Esophagus muscularis mucosa (tissue), 3 donors: ENCODE data around the gene LINC01488.

ENCODE experiments used
- POLR2A ChIP-seq: fragments of 450-650 bp; IDR thresholded peaks from one replicate; pipeline ENCODE4 v1.6.1; 2017; ENCODE audit warnings: antibody characterized with exemption, moderate library complexity, mild to moderate bottlenecking, low read depth
- POLR2AphosphoS5 ChIP-seq, 2 donors: sonication (generic); formaldehyde crosslinking; IDR thresholded peaks; one replicate each; pipeline ENCODE4 v1.6.1; 2017; ENCODE audit warnings: antibody characterized with exemption in 2 of 2
- TF ChIP-seq, protein P1 (sequence below), 3 experiments: fragments of 200-600 bp in 2 of 3; fragments of 450-650 bp in 1 of 3; sonication (generic) in 2 of 3; IDR thresholded peaks; one replicate each; pipeline ENCODE4 v1.5.1; 2017 to 2019; ENCODE audit warnings: antibody characterized with exemption in 3 of 3, mild to moderate bottlenecking in 2 of 3, moderate library complexity in 1 of 3

DNA sequence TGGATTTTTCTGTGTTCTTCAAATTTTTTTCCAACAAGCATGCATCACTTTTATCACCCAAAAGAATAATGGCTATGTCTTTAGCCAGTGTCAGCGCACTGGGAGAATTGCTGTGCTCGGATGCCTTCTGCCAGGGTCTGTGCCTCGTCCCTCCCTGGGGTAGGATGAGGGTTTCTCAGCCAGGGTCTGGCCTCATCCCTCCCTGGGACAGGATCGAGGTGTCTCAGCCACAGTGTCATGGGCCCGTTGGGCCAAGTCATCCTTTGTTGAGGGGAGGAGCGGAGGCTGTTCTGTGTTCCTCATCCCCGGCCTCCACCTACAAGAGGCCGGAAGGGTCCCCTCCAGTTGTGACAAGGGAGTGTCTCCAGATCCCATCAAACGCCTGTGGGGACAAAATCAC is 22.7 kb downstream of the LINC01488 start:
- no peak for TF ChIP-seq POLR2AphosphoS5 (IDR thresholded peaks at IDR 0.05)
- TF ChIP-seq, protein P1, sequence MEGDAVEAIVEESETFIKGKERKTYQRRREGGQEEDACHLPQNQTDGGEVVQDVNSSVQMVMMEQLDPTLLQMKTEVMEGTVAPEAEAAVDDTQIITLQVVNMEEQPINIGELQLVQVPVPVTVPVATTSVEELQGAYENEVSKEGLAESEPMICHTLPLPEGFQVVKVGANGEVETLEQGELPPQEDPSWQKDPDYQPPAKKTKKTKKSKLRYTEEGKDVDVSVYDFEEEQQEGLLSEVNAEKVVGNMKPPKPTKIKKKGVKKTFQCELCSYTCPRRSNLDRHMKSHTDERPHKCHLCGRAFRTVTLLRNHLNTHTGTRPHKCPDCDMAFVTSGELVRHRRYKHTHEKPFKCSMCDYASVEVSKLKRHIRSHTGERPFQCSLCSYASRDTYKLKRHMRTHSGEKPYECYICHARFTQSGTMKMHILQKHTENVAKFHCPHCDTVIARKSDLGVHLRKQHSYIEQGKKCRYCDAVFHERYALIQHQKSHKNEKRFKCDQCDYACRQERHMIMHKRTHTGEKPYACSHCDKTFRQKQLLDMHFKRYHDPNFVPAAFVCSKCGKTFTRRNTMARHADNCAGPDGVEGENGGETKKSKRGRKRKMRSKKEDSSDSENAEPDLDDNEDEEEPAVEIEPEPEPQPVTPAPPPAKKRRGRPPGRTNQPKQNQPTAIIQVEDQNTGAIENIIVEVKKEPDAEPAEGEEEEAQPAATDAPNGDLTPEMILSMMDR (IDR thresholded peaks at IDR 0.05), result no peak
- no peak for TF ChIP-seq POLR2A
